GM23338 (cell line): ENCODE measurements around the gene KRT32. TPM values are rescaled to one million over a fixed set of nuclear protein-coding genes. Genes with fewer than 3 reads are reported as not detected.

ENCODE experiments used
- ATAC-seq: fragments of 200-7000 bp; cut with Tn5 transposase; 3 replicates; pipeline ENCODE4 v1.9.1; 2020
- DNase-seq: peaks from one replicate; pipeline ENCODE4 v3.0.0-alpha.2; 2015; ENCODE audit warnings: low spot score
- H2AFZ ChIP-seq: fragments of 200-600 bp; sonication (generic); 2 replicates; pipeline ENCODE4 v1.8.0; 2016; ENCODE audit warnings: antibody characterized with exemption, mild to moderate bottlenecking, moderate library complexity
- H3F3A ChIP-seq: fragments of 200-600 bp; sonication (generic); replicated peaks from 2 replicates; pipeline ENCODE4 v1.8.0; 2017; ENCODE audit warnings: antibody characterized with exemption, mixed run types, low read depth
- H3K27ac ChIP-seq: fragments of 200-600 bp; sonication (generic); 2 replicates; pipeline ENCODE4 v1.6.1; 2016; ENCODE audit warnings: low read depth
- H3K27me3 ChIP-seq: fragments of 200-600 bp; sonication (generic); 2 replicates; pipeline ENCODE4 v1.8.0; 2016; ENCODE audit warnings: mild to moderate bottlenecking, mixed run types, moderate library complexity; ENCODE audit not compliant: insufficient read depth
- H3K36me3 ChIP-seq: fragments of 200-600 bp; sonication (generic); 2 replicates; pipeline ENCODE4 v1.8.0; 2016; ENCODE audit warnings: mild to moderate bottlenecking; ENCODE audit not compliant: insufficient read depth
- H3K4me1 ChIP-seq: fragments of 200-600 bp; sonication (generic); 2 replicates; pipeline ENCODE4 v1.8.0; 2016; ENCODE audit warnings: mild to moderate bottlenecking, moderate library complexity; ENCODE audit not compliant: insufficient read depth
- H3K4me2 ChIP-seq: fragments of 200-600 bp; sonication (generic); 2 replicates; pipeline ENCODE4 v1.7.1; 2017; ENCODE audit warnings: mixed run types
- H3K4me3 ChIP-seq: fragments of 200-600 bp; sonication (generic); 2 replicates; pipeline ENCODE4 v1.6.1; 2016; ENCODE audit warnings: mixed run types
- H3K79me2 ChIP-seq: fragments of 200-600 bp; sonication (generic); replicated peaks from 2 replicates; pipeline ENCODE4 v1.8.0; 2017; ENCODE audit warnings: mild to moderate bottlenecking; ENCODE audit not compliant: insufficient read depth
- H3K9me2 ChIP-seq: fragments of 200-600 bp; sonication (generic); 2 replicates; pipeline ENCODE4 v1.8.0; 2017; ENCODE audit not compliant: insufficient read depth
- H4K20me1 ChIP-seq: fragments of 200-600 bp; sonication (generic); replicated peaks from 2 replicates; pipeline ENCODE4 v1.8.0; 2017; ENCODE audit warnings: mild to moderate bottlenecking; ENCODE audit not compliant: insufficient read depth
- H3K27ac Mint-ChIP-seq: 2 replicates; pipeline ENCODE4 v1.8.0; 2020; ENCODE audit warnings: inconsistent platforms, mild to moderate bottlenecking, moderate library complexity, mixed read lengths
- H3K27me3 Mint-ChIP-seq: 3 replicates; pipeline ENCODE4 v1.8.0; 2022; ENCODE audit warnings: low read depth, mild to moderate bottlenecking, moderate library complexity, mixed read lengths, inconsistent platforms; ENCODE audit not compliant: insufficient read depth, poor library complexity
- H3K36me3 Mint-ChIP-seq: 3 replicates; pipeline ENCODE4 v1.8.0; 2021; ENCODE audit warnings: low read depth, mild to moderate bottlenecking, inconsistent platforms, moderate library complexity, mixed read lengths
- H3K4me1 Mint-ChIP-seq: 3 replicates; pipeline ENCODE4 v1.8.0; 2020; ENCODE audit warnings: mild to moderate bottlenecking, inconsistent platforms, mixed read lengths
- H3K4me3 Mint-ChIP-seq: 3 replicates; pipeline ENCODE4 v1.8.0; 2021; ENCODE audit warnings: moderate library complexity, mild to moderate bottlenecking, inconsistent platforms, mixed read lengths
- H3K9me3 Mint-ChIP-seq: 3 replicates; pipeline ENCODE4 v1.8.0; 2020; ENCODE audit warnings: moderate library complexity, mild to moderate bottlenecking, inconsistent platforms, mixed read lengths
- CREB1 ChIP-seq: fragments of 250-450 bp; sonication (Bioruptor Pico); IDR thresholded peaks from 2 replicates; pipeline ENCODE4 v1.5.0; 2020; ENCODE audit warnings: low read depth, mild to moderate bottlenecking, moderate library complexity
- EZH2 ChIP-seq: fragments of 200-600 bp; sonication (generic); IDR thresholded peaks from one replicate; pipeline ENCODE4 v1.8.0; 2017; ENCODE audit warnings: antibody characterized with exemption, mild to moderate bottlenecking, low read depth; ENCODE audit not compliant: unreplicated experiment
- EZH2phosphoT487 ChIP-seq: fragments of 200-600 bp; sonication (generic); IDR thresholded peaks from one replicate; pipeline ENCODE4 v1.8.1; 2018; ENCODE audit warnings: antibody characterized with exemption; ENCODE audit not compliant: unreplicated experiment
- JUNB ChIP-seq: IDR thresholded peaks from one replicate; pipeline ENCODE4 v1.6.1; 2016; ENCODE audit warnings: antibody characterized with exemption; ENCODE audit not compliant: unreplicated experiment
- POLR2AphosphoS5 ChIP-seq: IDR thresholded peaks from 2 replicates; pipeline ENCODE4 v1.6.1; 2016; ENCODE audit warnings: antibody characterized with exemption, low read depth
- STAT1 ChIP-seq: IDR thresholded peaks from one replicate; pipeline ENCODE4 v1.6.1; 2016; ENCODE audit warnings: antibody characterized with exemption; ENCODE audit not compliant: unreplicated experiment
- ZNF114 ChIP-seq: fragments of 250-450 bp; sonication (Bioruptor Pico); IDR thresholded peaks from 2 replicates; pipeline ENCODE4 v1.5.0; 2020; ENCODE audit warnings: mild to moderate bottlenecking, moderate library complexity
- ZNF331 ChIP-seq: fragments of 250-450 bp; sonication (Bioruptor Pico); IDR thresholded peaks from 2 replicates; pipeline ENCODE4 v1.5.0; 2020; ENCODE audit warnings: low read depth, mild to moderate bottlenecking, moderate library complexity
- polyA plus RNA-seq: library from polyadenylated mRNA; unstranded; fragments of >200 nt; fragmentation: Nextera tagmentation; extraction: Ambion mirVana; gene quantifications from 2 replicates; pipeline ENCODE4 v1.2.1, GENCODE V29; 2016
- total RNA-seq: library from RNA; depleted of rRNA; stranded (reverse); fragments of >200 nt; shearing (Covaris generic); gene quantifications from 2 replicates; pipeline ENCODE4 v1.2.3, GENCODE V29; 2014
- TF ChIP-seq, protein P1 (sequence below): IDR thresholded peaks from one replicate; pipeline ENCODE4 v1.6.1; 2018; ENCODE audit warnings: antibody characterized with exemption; ENCODE audit not compliant: unreplicated experiment
- TF ChIP-seq, protein P2 (sequence below), 2 experiments: fragments of 200-600 bp in 1 of 2; sonication (generic) in 1 of 2; conservative IDR thresholded peaks; 2 replicates each; pipeline versions ENCODE4 v1.5.1 to v1.6.1; 2016 to 2017; ENCODE audit warnings: antibody characterized with exemption in 2 of 2, low read depth in 2 of 2, mild to moderate bottlenecking in 2 of 2, moderate library complexity in 1 of 2
- TF ChIP-seq, protein P3 (sequence below): IDR thresholded peaks from 2 replicates; pipeline ENCODE4 v1.6.1; 2016; ENCODE audit warnings: antibody characterized with exemption

KRT32 gene
- total and polyA plus RNA-seq, 2 experiments from 2014 or later, result not detected

DNA sequence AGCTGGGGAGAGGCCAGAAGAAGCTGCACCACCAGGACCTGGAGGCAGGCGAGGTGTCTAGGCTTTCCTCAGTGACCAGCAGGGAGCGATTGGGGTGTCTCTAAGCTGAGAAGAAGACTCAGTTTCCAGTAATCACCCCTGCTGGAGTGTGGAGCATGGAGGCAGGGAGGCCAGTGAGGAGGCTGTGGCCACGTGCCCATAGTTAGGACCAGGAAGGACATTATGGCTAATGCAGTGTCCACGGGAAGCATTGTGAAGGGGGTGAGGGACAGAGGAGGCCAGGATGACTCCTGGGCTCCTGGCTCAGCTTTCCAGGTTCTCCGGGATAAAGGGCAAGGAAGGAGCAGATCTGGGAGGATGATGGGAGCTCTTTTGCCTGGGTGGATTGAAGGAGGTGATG, 32.5 kb upstream of the KRT32 start (continued):
- TF ChIP-seq, protein P1, sequence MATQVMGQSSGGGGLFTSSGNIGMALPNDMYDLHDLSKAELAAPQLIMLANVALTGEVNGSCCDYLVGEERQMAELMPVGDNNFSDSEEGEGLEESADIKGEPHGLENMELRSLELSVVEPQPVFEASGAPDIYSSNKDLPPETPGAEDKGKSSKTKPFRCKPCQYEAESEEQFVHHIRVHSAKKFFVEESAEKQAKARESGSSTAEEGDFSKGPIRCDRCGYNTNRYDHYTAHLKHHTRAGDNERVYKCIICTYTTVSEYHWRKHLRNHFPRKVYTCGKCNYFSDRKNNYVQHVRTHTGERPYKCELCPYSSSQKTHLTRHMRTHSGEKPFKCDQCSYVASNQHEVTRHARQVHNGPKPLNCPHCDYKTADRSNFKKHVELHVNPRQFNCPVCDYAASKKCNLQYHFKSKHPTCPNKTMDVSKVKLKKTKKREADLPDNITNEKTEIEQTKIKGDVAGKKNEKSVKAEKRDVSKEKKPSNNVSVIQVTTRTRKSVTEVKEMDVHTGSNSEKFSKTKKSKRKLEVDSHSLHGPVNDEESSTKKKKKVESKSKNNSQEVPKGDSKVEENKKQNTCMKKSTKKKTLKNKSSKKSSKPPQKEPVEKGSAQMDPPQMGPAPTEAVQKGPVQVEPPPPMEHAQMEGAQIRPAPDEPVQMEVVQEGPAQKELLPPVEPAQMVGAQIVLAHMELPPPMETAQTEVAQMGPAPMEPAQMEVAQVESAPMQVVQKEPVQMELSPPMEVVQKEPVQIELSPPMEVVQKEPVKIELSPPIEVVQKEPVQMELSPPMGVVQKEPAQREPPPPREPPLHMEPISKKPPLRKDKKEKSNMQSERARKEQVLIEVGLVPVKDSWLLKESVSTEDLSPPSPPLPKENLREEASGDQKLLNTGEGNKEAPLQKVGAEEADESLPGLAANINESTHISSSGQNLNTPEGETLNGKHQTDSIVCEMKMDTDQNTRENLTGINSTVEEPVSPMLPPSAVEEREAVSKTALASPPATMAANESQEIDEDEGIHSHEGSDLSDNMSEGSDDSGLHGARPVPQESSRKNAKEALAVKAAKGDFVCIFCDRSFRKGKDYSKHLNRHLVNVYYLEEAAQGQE, result no peak
- TF ChIP-seq, protein P2, sequence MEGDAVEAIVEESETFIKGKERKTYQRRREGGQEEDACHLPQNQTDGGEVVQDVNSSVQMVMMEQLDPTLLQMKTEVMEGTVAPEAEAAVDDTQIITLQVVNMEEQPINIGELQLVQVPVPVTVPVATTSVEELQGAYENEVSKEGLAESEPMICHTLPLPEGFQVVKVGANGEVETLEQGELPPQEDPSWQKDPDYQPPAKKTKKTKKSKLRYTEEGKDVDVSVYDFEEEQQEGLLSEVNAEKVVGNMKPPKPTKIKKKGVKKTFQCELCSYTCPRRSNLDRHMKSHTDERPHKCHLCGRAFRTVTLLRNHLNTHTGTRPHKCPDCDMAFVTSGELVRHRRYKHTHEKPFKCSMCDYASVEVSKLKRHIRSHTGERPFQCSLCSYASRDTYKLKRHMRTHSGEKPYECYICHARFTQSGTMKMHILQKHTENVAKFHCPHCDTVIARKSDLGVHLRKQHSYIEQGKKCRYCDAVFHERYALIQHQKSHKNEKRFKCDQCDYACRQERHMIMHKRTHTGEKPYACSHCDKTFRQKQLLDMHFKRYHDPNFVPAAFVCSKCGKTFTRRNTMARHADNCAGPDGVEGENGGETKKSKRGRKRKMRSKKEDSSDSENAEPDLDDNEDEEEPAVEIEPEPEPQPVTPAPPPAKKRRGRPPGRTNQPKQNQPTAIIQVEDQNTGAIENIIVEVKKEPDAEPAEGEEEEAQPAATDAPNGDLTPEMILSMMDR (conservative IDR thresholded peaks at IDR 0.05; ENCODE audit: low read depth in 2 of 2), result no peak

DNA sequence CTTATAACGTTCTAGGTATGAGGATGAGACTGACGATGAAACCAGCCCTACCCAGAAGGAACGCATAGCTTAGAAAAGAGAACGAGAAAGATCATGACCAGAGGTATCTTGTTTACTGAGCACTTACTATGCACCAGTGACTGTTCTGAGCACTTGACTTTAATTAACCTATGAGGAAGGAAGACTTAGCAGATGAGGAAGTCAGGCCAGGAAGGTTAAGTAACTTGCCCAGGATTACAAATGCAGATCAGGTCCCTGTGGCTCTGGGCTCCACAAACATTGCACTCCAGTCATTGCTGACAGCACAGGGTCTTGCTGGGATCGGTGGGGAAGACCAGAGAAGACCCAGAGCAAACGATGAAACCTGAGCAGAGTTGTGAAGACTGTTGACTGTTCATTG, 31.1 kb upstream of the KRT32 start:
- no peaks in the 10 kb centered on the region; the same call in 2 of the 3 replicates for H3K36me3 Mint-ChIP-seq
- H3K4me1 Mint-ChIP-seq, result peaks cover 26% of the 10 kb centered on the region
- H3K27ac Mint-ChIP-seq, result no peak overlapping the region
- DNase-seq, result no peak
- H3K27me3 ChIP-seq, result no peaks in the 10 kb centered on the region
- no peaks in the 10 kb centered on the region; the same call in 1 of the 2 replicates for H3K9me2 ChIP-seq
- no peak for ATAC-seq
- no peak overlapping the region for H3K4me3 Mint-ChIP-seq
- peaks cover 12% of the 10 kb centered on the region for H3K4me1 ChIP-seq
- no peak overlapping the region for H3K4me3 ChIP-seq
- no peak overlapping the region for H3K27ac ChIP-seq
- H3K27me3 Mint-ChIP-seq, result peaks cover 4% of the 10 kb centered on the region
- H3K4me2 ChIP-seq, result no peak overlapping the region
- H3K9me3 Mint-ChIP-seq, result no peaks in the 10 kb centered on the region
- H3K36me3 ChIP-seq, result no peaks in the 10 kb centered on the region
- no peak overlapping the region for H2AFZ ChIP-seq
- H3F3A ChIP-seq, result no peaks in the 10 kb centered on the region
- H3K79me2 ChIP-seq, result no peaks in the 10 kb centered on the region
- H4K20me1 ChIP-seq, result no peaks in the 10 kb centered on the region
- TF ChIP-seq POLR2AphosphoS5 (no peak), ZNF331 (CRISPR knock-in tag) (no peak), JUNB (no peak), EZH2phosphoT487 (no peak), CREB1 (no peak), ZNF114 (CRISPR knock-in tag) (no peak), EZH2 (no peak), STAT1 (no peak)
- TF ChIP-seq, protein P1, result no peak
- TF ChIP-seq, protein P3, sequence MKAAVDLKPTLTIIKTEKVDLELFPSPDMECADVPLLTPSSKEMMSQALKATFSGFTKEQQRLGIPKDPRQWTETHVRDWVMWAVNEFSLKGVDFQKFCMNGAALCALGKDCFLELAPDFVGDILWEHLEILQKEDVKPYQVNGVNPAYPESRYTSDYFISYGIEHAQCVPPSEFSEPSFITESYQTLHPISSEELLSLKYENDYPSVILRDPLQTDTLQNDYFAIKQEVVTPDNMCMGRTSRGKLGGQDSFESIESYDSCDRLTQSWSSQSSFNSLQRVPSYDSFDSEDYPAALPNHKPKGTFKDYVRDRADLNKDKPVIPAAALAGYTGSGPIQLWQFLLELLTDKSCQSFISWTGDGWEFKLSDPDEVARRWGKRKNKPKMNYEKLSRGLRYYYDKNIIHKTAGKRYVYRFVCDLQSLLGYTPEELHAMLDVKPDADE, result no peak
